ENCODE measurements around the gene ZNF217.
"Not testable (repeated sequence)": the region's sequence is repeated elsewhere in the genome, so short reads cannot be mapped to it uniquely, and the experiment has no call there.

The ZNF217 gene

DNA sequence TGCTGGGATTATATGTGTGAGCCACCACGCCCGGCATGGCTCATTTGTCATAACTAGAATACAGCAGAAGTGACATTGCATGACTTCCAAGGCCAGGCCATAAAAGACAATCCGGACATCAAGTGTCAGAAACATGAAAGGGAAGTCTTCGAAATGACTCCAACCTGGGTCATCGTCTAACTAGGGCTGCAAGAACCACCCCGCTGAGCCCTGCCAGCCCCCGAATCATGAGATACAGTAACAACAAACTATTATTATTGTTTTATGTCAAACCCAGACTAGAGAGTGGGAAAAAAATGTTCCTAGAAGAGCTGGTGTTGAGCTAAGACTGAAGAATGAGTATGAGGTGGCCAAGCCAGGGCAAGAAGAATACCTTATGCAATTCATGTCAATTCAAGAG lies 59.6 kb downstream of the ZNF217 start:
- Histone ChIP-seq H3K27ac (ENCODE audit: poor library complexity, severe bottlenecking) (no peak overlapping the region), H3K4me3 (ENCODE audit: severe bottlenecking) (no peak overlapping the region), H3K9me3 (ENCODE audit: severe bottlenecking) (no peaks in the 10 kb centered on the region), H3K27me3 (ENCODE audit: insufficient read depth, poor library complexity, severe bottlenecking) (no peaks in the 10 kb centered on the region), H3K36me3 (ENCODE audit: low read depth) (no peaks in the 10 kb centered on the region), H3K4me1 (ENCODE audit: insufficient read depth, poor library complexity, severe bottlenecking) (no peaks in the 10 kb centered on the region)
- DNase-seq (ENCODE audit: low spot score), result no peak
- TF ChIP-seq, protein P1, sequence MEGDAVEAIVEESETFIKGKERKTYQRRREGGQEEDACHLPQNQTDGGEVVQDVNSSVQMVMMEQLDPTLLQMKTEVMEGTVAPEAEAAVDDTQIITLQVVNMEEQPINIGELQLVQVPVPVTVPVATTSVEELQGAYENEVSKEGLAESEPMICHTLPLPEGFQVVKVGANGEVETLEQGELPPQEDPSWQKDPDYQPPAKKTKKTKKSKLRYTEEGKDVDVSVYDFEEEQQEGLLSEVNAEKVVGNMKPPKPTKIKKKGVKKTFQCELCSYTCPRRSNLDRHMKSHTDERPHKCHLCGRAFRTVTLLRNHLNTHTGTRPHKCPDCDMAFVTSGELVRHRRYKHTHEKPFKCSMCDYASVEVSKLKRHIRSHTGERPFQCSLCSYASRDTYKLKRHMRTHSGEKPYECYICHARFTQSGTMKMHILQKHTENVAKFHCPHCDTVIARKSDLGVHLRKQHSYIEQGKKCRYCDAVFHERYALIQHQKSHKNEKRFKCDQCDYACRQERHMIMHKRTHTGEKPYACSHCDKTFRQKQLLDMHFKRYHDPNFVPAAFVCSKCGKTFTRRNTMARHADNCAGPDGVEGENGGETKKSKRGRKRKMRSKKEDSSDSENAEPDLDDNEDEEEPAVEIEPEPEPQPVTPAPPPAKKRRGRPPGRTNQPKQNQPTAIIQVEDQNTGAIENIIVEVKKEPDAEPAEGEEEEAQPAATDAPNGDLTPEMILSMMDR (IDR thresholded peaks at IDR 0.05; ENCODE audit: poor library complexity, severe bottlenecking), result no peak
- no peak for ATAC-seq (ENCODE audit: low read depth)

DNA sequence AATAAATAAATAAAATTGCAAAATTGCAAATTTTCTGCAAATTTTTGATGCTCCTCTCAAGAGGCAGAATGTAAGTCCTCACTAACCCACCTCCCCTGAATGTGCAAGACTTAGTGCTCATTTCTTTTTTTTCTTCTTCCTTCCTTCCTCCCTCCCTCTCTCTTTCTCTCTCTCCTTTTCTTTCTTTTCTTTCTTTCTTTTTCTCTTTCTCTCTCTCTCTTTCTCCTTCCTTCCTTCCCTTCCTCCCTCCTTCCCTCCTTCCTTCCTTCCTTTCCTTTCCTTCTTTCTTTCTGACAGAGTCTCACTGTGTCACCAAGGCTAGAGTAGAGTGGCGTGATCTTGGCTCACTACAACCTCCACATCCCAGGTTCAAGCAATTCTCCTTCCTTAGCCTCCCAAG lies 60.1 kb downstream of the ZNF217 start:
- H3K9me3 ChIP-seq (ENCODE audit: severe bottlenecking), result no peaks in the 10 kb centered on the region
- DNase-seq (ENCODE audit: low spot score) (no peak), ATAC-seq (ENCODE audit: low read depth) (no peak)
- H3K4me1 ChIP-seq (ENCODE audit: insufficient read depth, poor library complexity, severe bottlenecking), result no peaks in the 10 kb centered on the region
- TF ChIP-seq, protein P1 (IDR thresholded peaks at IDR 0.05; ENCODE audit: poor library complexity, severe bottlenecking), result no peak
- no peaks in the 10 kb centered on the region for H3K27me3 ChIP-seq (ENCODE audit: insufficient read depth, poor library complexity, severe bottlenecking)
- H3K36me3 ChIP-seq (ENCODE audit: low read depth), result no peaks in the 10 kb centered on the region
- no peak overlapping the region for H3K27ac ChIP-seq (ENCODE audit: poor library complexity, severe bottlenecking)
- H3K4me3 ChIP-seq (ENCODE audit: severe bottlenecking), result no peak overlapping the region

DNA sequence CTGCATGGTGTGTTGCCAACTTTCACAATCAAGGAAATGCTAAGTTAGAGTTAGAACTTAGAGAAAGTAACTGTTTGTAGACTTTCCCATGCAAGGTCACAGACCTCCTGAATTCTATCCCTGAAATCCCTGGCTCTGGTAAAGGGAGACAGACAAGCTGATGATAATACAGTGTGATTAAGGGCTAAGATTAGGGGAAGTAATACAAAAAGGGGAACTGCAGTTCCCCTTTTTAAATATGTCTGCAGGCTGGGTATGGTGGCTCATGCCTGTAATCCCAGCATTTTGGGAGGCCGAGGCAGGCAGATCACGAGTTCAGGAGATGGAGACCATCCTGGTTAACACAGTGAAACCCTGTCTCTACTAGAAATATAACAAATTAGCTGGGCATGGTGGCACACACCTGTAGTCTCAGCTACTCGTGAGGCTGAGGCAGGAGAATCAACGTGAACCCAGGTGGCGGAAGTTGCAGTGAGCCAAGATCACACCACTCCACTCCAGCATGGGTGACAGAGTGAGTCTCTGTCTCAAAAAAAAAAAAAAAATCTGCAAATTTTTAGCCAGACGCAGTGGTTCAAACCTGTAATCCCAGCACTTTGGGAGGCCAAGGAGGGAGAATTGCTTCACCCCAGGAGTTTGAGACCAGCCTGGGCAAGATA lies 60.9 kb downstream of the ZNF217 start:
- H3K9me3 ChIP-seq (ENCODE audit: severe bottlenecking); H3K4me1 ChIP-seq (ENCODE audit: insufficient read depth, poor library complexity, severe bottlenecking); H3K27ac ChIP-seq (ENCODE audit: poor library complexity, severe bottlenecking); DNase-seq (ENCODE audit: low spot score); ATAC-seq (ENCODE audit: low read depth); H3K4me3 ChIP-seq (ENCODE audit: severe bottlenecking); H3K27me3 ChIP-seq (ENCODE audit: insufficient read depth, poor library complexity, severe bottlenecking); H3K36me3 ChIP-seq (ENCODE audit: low read depth): not testable (repeated sequence)

DNA sequence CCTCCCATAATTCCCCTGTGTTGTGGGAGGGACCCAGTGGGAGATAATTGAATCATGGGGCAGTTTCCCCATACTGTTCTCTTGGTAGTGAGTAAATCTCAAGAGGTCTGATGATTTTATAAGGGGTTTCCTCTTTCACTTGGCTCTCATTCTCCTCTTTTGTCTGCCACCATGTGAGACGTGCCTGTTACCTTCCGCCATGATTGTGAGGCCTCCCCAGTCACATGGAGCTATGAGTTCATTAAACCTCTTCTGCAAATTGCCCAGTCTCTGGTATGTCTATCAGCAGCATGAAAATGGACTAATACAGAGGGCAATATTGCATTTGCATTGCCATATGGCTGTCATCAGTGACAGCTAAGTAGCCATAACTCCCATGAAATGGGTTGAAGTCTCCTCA lies 63.2 kb downstream of the ZNF217 start:
- H3K27ac ChIP-seq (ENCODE audit: poor library complexity, severe bottlenecking), result no peak overlapping the region
- TF ChIP-seq, protein P1 (IDR thresholded peaks at IDR 0.05; ENCODE audit: poor library complexity, severe bottlenecking), result no peak

DNA sequence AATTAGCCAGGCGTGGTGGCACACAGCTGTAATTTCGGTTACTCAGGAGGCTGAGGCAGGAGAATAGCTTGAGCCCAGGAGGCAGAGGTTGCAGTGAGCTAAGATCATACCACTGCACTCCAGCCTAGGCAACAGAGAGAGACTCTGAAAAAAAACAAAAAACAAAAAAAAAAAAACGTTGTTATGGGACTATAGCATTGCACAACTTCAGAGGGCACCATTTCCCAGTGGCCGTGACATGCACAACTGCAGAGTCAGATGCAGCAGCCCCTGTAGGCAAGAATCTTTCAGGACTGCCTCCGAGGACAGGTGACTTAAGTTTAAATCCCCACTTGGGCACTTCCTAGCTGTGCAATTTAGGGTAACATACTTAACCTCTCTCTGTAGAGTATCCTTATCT lies 64.0 kb downstream of the ZNF217 start:
- H3K9me3 ChIP-seq (ENCODE audit: severe bottlenecking), result no peaks in the 10 kb centered on the region
- no peaks in the 10 kb centered on the region for H3K36me3 ChIP-seq (ENCODE audit: low read depth)
- no peaks in the 10 kb centered on the region for H3K27me3 ChIP-seq (ENCODE audit: insufficient read depth, poor library complexity, severe bottlenecking)
- H3K4me3 ChIP-seq (ENCODE audit: severe bottlenecking), result no peak overlapping the region
- TF ChIP-seq, protein P1 (IDR thresholded peaks at IDR 0.05; ENCODE audit: poor library complexity, severe bottlenecking), result no peak
- ATAC-seq (ENCODE audit: low read depth), result no peak
- H3K27ac ChIP-seq (ENCODE audit: poor library complexity, severe bottlenecking), result no peak overlapping the region
- no peaks in the 10 kb centered on the region for H3K4me1 ChIP-seq (ENCODE audit: insufficient read depth, poor library complexity, severe bottlenecking)
- DNase-seq (ENCODE audit: low spot score), result peak; percentile 27

More for the DNA sequence above, 63.2 kb downstream of the ZNF217 start:
- DNase-seq (ENCODE audit: low spot score) (peak; percentile 25), ATAC-seq (ENCODE audit: low read depth) (no peak)
- no peaks in the 10 kb centered on the region for H3K4me1 ChIP-seq (ENCODE audit: insufficient read depth, poor library complexity, severe bottlenecking)
- H3K36me3 ChIP-seq (ENCODE audit: low read depth), result no peaks in the 10 kb centered on the region
- no peaks in the 10 kb centered on the region for H3K27me3 ChIP-seq (ENCODE audit: insufficient read depth, poor library complexity, severe bottlenecking)
- H3K9me3 ChIP-seq (ENCODE audit: severe bottlenecking), result no peaks in the 10 kb centered on the region
- no peak overlapping the region for H3K4me3 ChIP-seq (ENCODE audit: severe bottlenecking)

Data from RWPE2 (cell line).